Left ventricle myocardium inferior (tissue), 1 donor: ENCODE data around the gene EPB41. TPM values are rescaled to one million over a fixed set of nuclear protein-coding genes. Genes with fewer than 3 reads are reported as not detected.
A peak's percentile ranks its signal among the peaks of the same experiment; 100 is the strongest.

Experiments
- DNase-seq: peaks from one replicate; pipeline ENCODE4 v3.0.0-alpha.2; 2020
- H3K27ac ChIP-seq: fragments of 200-600 bp; replicated peaks from 2 replicates; pipeline ENCODE4 v1.8.0; 2021
- H3K27me3 ChIP-seq: fragments of 200-600 bp; 2 replicates; pipeline ENCODE4 v1.8.0; 2021; ENCODE audit warnings: low read depth
- H3K36me3 ChIP-seq: fragments of 200-600 bp; 2 replicates; pipeline ENCODE4 v1.8.0; 2021
- H3K4me1 ChIP-seq: fragments of 200-600 bp; 2 replicates; pipeline ENCODE4 v1.8.0; 2021
- H3K4me3 ChIP-seq: fragments of 200-600 bp; 2 replicates; pipeline ENCODE4 v1.8.0; 2021; ENCODE audit warnings: mild to moderate bottlenecking, moderate library complexity
- H3K9me3 ChIP-seq: fragments of 200-600 bp; replicated peaks from 2 replicates; pipeline ENCODE4 v1.8.0; 2021
- intact Hi-C: fragments of 100-400 bp; cut with micrococcal nuclease; formaldehyde crosslinking; loops from one replicate; pipeline ENCODE4 v1.11.0; 2022
- total RNA-seq: library from RNA; stranded (reverse); fragmentation: NEBNext Ultra II Directional; extraction: Animal tissue kit (Norgen Biotek cat#: 25700); gene quantifications from one replicate; pipeline ENCODE4 v1.2.1, GENCODE V29; 2021
- TF ChIP-seq, protein P1 (sequence below): fragments of 200-600 bp; IDR thresholded peaks from 2 replicates; pipeline ENCODE4 v1.8.0; 2021; ENCODE audit warnings: antibody characterized with exemption, mild to moderate bottlenecking, borderline replicate concordance
- donor health status: DM: no; HTN: yes; CAD: no; lungs with severe emphysema.

The EPB41 gene
- total RNA-seq, 1 donor from 2014 or later = 23.4 TPM

DNA sequence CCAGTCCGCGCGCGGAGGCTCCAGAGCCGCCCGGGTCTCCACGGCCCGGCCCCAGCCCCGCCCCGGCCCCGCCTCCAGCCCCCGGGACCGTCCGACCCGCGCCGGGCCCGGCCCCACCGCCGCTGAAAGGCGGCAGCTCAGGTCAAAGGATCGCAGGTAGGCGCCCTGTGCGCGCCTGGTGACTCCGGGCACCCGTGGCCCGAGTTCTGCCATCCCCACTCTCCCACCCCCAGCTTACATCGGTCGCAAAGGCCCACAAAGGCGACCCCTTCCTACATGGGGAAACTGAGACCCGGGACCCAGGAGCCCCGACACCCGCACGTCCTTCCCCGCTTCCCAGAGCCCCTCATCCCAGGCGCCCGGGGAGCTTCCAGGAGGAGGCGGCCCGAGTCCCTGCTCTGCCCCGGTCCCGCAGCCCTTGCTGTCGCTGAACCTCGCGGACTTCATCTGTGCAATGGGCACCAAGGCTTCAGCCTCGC lies 209.6 kb downstream of the EPB41 start, which contains the start of gene TMEM200B:
Gene TMEM200B, minus strand, starts transcription at position 17 of the 479 bp plus-strand sequence. CDS start 2,075 bp downstream, outside the sequence.
- TF ChIP-seq, protein P1, sequence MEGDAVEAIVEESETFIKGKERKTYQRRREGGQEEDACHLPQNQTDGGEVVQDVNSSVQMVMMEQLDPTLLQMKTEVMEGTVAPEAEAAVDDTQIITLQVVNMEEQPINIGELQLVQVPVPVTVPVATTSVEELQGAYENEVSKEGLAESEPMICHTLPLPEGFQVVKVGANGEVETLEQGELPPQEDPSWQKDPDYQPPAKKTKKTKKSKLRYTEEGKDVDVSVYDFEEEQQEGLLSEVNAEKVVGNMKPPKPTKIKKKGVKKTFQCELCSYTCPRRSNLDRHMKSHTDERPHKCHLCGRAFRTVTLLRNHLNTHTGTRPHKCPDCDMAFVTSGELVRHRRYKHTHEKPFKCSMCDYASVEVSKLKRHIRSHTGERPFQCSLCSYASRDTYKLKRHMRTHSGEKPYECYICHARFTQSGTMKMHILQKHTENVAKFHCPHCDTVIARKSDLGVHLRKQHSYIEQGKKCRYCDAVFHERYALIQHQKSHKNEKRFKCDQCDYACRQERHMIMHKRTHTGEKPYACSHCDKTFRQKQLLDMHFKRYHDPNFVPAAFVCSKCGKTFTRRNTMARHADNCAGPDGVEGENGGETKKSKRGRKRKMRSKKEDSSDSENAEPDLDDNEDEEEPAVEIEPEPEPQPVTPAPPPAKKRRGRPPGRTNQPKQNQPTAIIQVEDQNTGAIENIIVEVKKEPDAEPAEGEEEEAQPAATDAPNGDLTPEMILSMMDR = no peak
- intact Hi-C loops = no loop called here
- Histone ChIP-seq H3K36me3 (no peaks in the 10 kb centered on the region), H3K4me3 (peak within 1 kb of the TSS; percentile 86), H3K9me3 (no peaks in the 10 kb centered on the region), H3K4me1 (peaks cover 43% of the 10 kb centered on the region), H3K27ac (peak within 1 kb of the TSS; percentile 96), H3K27me3 (peaks cover 41% of the 10 kb centered on the region)
- DNase-seq = peak; percentile 19

DNA sequence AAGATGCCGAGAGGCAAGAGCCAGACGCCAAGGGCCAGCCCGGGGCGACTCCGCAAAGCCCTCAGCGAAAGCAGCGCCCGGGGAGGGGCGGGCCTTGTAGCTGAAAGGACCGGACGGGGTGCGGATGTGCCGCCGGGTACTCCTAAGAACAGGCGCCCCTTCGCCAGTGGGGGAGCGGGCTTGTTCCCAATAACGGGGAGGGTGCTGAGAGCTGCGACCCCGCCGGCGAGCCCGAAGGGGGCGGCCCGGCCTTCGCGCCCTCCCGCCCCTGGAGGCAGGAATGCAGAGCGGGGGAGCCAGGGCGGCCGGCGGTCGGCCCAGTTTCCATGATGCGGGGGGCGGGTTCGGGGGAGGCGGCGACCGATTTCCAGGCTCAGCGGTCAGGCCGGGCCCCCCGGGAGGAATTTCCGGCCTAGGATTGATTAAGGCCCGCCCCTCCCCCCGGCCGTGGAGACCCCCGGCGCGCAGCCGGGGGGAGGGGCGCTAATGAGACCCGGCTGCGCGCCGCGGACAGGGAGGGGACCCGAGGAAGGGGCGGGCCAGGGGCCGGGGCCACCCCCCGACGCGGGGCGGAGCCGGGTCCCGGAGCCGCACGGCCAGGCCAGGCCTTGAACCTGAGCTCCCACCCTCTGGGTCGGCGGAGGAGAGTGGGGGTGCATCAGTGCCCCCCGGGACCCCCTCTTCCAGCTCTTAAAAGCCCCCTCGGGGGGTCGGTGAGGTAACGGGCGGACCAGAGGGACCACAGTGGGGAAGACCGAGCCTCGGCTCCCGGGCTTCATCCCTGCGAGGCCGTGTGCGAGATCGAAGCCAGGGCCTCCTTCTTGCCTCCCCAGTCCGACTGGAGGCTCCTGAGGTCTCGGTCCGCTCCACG lies 210.2 kb downstream of the EPB41 start:
- Histone ChIP-seq H3K9me3 (no peaks in the 10 kb centered on the region), H3K36me3 (no peaks in the 10 kb centered on the region), H3K27ac (peak overlapping the region; percentile 96), H3K4me1 (peaks cover 43% of the 10 kb centered on the region), H3K27me3 (peaks cover 41% of the 10 kb centered on the region), H3K4me3 (peak overlapping the region; percentile 86)
- TF ChIP-seq, protein P1 = peak; percentile 77
- DNase-seq = peak; percentile 79
- intact Hi-C loops = no loop called here

DNA sequence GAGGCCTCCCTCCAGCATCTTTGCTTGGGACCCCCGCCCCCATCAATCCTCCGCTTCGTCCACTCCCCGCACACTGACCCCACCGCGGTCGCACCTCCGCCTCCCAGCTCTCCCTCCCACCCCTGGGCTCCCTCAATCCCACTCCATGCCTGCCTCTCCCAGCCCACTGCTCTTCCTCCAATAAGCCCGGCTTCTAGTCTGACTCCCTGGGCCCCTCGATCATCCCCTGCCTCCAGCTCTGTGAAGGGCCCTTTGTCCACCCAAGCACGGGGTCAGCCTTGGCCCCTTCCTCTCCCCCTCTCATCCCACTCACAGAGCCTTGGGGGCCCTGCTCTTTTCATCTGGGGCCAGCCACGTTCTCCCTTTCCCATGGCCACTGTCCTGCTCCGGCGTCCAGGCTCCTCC lies 210.9 kb downstream of the EPB41 start:
- TF ChIP-seq, protein P1 = no peak
- no peak for DNase-seq
- intact Hi-C loops = no loop called here
- peaks cover 41% of the 10 kb centered on the region for H3K27me3 ChIP-seq
- no peaks in the 10 kb centered on the region for H3K36me3 ChIP-seq
- H3K4me3 ChIP-seq = peak overlapping the region; percentile 86
- peak overlapping the region; percentile 96 for H3K27ac ChIP-seq
- H3K4me1 ChIP-seq = peaks cover 43% of the 10 kb centered on the region
- no peaks in the 10 kb centered on the region for H3K9me3 ChIP-seq

DNA sequence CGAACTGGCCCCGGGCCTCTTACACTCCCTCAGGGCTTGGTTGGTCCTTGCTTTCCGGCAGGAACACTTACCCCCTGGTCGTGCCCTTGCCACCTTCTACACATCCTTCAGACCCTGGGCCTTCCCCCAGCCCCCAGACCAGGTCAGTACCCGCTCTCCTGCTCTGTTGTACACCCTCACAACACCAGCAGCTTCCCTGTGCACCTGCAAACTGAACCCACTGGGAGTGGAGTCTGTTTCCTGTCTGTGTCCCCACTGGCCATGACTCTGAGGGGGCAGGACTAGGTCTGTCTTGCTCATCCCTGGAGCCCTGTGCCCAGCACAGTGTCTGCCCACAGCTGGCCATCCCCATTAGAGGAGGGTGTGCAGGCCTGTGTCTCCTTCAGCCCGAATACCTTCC lies 211.4 kb downstream of the EPB41 start:
- Histone ChIP-seq H3K36me3 (no peaks in the 10 kb centered on the region), H3K27me3 (peaks cover 38% of the 10 kb centered on the region), H3K4me1 (peaks cover 43% of the 10 kb centered on the region), H3K9me3 (no peaks in the 10 kb centered on the region), H3K4me3 (no peak overlapping the region), H3K27ac (peak overlapping the region; percentile 96)
- TF ChIP-seq, protein P1 = no peak
- DNase-seq = no peak
- intact Hi-C loops = no loop called here

DNA sequence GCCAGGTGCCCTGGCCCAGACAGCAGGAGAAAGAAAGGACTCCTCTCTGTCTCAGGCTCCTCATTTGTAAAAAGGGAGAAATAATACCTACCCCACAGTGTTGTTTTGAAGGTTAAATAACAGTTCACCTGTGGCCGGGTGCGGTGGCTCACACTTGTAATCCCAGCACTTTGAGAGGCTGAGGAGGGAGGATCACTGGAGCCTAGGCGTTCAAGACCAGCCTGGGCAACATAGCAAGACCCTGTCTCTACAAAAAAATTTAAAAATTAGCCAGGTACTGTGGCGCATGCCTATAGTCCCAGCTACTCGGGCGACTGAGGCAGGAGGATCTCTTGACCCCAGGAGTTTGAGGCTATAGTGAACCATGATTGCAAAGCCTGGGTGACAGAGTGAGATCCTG lies 211.8 kb downstream of the EPB41 start:
- Histone ChIP-seq H3K9me3 (no peaks in the 10 kb centered on the region), H3K27me3 (peaks cover 34% of the 10 kb centered on the region), H3K36me3 (no peaks in the 10 kb centered on the region), H3K4me1 (peaks cover 40% of the 10 kb centered on the region), H3K4me3 (no peak overlapping the region), H3K27ac (no peak overlapping the region)
- no peak for DNase-seq
- TF ChIP-seq, protein P1 = no peak
- intact Hi-C loops = no loop called here
